ENCODE data around the gene PCDHGA8. TPM values are rescaled to one million over a fixed set of nuclear protein-coding genes. Genes with fewer than 3 reads are reported as not detected.

Gene PCDHGA8
- total RNA-seq, 1 experiment from 2014 or later, result not detected

DNA sequence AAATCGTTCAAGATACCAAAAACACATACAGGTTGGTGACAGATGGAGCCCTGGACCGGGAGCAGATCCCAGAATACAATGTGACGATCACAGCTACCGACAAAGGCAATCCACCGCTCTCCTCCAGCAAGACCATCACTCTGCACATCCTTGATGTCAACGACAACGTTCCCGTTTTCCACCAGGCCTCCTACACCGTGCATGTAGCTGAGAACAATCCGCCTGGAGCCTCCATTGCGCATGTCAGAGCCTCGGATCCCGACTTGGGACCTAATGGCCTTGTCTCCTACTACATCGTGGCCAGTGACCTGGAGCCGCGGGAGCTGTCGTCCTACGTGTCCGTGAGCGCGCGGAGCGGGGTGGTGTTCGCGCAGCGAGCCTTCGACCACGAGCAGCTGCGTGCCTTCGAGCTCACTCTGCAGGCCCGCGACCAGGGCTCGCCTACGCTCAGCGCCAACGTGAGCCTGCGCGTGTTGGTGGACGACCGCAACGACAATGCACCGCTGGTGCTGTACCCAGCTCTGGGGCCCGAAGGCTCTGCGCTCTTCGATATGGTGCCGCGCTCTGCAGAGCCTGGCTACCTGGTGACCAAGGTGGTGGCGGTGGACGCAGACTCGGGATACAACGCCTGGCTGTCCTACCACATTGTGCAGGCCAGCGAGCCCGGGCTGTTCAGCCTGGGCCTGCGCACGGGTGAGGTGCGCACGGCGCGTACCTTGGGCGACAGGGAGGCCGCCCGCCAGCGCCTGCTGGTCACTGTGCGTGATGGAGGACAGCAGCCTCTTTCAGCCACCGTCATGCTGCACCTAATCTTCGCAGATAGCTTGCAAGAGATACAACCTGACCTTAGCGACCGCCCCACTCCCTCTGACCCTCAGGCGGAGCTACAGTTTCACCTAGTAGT, 20.6 kb upstream of the PCDHGA8 start (continued):
- no peak for TF ChIP-seq ELF1 (IDR thresholded peaks at IDR 0.05; ENCODE audit: borderline replicate concordance, low read depth)
- TF ChIP-seq SP1 (IDR thresholded peaks at IDR 0.05; ENCODE audit: low read depth), result no peak
- TF ChIP-seq EGR1 (IDR thresholded peaks at IDR 0.05; ENCODE audit: low read depth), result no peak
- no peak for TF ChIP-seq CBX3 (IDR thresholded peaks at IDR 0.05; ENCODE audit: low read depth)
- TF ChIP-seq JUND (IDR thresholded peaks at IDR 0.05), result no peak

DNA sequence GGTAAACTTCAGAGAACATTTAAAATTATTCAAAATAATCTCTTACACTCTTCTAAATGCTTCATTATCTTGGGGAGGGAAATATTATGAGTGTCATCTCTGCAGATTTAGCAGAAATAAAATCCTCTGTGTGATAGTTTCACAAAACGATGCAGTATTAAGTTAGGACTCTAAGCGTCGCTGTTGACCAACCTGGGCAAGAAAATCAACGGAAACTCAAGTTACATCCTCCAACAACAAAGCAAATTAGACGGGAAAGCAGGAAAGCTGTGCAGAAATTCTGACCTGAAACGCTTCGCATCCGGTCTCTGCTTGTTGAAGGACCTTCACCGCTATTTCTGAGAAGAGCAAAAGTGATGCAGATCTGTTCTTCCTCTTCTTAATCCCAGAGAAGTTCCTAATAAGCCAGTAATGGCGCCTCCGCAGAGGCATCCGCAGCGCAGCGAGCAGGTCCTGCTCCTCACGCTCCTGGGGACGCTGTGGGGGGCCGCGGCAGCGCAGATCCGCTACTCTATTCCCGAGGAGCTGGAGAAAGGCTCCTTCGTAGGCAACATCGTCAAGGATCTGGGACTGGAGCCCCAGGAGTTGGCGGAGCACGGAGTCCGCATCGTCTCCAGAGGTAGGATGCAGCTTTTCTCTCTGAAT, 18.6 kb upstream of the PCDHGA8 start, which contains the start of gene PCDHGA6:
TSS of gene PCDHGA6 (plus strand) at position 219 of the 645 bp plus-strand sequence. CDS start at position 412, 193 bp downstream.
- intact Hi-C loops (cut with micrococcal nuclease), result no loop called here
- ChIA-PET POLR2A (no interaction called here), RAD21 (ENCODE audit: low non-redundant PET in 1 of 2, low total read pairs in 2 of 2, uncharacterized antibody in 2 of 2, unreplicated experiment in 2 of 2) (no interaction called here), CTCF (no interaction called here)
- no peak within 1 kb of the TSS for H3K9ac ChIP-seq (ENCODE audit: low read length)
- no peak within 1 kb of the TSS for H3K4me2 ChIP-seq (ENCODE audit: low read length)
- no peak for DNase-seq (ENCODE audit: low read depth, low spot score)
- no peak within 1 kb of the TSS for H3K4me3 ChIP-seq (replicated peaks in 1 of 2; ENCODE audit: low read depth in 1 of 2, low read length in 2 of 2)
- no peak within 1 kb of the TSS for H3K27ac ChIP-seq (ENCODE audit: low read depth, low read length)
- TF ChIP-seq POLR2A (IDR thresholded peaks at IDR 0.05; ENCODE audit: borderline replicate concordance, extremely low read depth, insufficient read depth, insufficient read length) (no peak), YY1 (IDR thresholded peaks at IDR 0.05; ENCODE audit: extremely low read depth, insufficient replicate concordance, low read depth, low read length) (no peak), RAD21 (IDR thresholded peaks at IDR 0.05; ENCODE audit: low read depth) (peak; percentile 51)
- TF ChIP-seq, protein P1, sequence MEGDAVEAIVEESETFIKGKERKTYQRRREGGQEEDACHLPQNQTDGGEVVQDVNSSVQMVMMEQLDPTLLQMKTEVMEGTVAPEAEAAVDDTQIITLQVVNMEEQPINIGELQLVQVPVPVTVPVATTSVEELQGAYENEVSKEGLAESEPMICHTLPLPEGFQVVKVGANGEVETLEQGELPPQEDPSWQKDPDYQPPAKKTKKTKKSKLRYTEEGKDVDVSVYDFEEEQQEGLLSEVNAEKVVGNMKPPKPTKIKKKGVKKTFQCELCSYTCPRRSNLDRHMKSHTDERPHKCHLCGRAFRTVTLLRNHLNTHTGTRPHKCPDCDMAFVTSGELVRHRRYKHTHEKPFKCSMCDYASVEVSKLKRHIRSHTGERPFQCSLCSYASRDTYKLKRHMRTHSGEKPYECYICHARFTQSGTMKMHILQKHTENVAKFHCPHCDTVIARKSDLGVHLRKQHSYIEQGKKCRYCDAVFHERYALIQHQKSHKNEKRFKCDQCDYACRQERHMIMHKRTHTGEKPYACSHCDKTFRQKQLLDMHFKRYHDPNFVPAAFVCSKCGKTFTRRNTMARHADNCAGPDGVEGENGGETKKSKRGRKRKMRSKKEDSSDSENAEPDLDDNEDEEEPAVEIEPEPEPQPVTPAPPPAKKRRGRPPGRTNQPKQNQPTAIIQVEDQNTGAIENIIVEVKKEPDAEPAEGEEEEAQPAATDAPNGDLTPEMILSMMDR (IDR thresholded peaks at IDR 0.05 in 2 of 3, conservative IDR thresholded peaks at IDR 0.05 in 1 of 3; ENCODE audit: borderline replicate concordance in 1 of 3, insufficient read depth in 1 of 3, low read depth in 2 of 3, low read length in 2 of 3), result peak; percentile 25 to 42 (median 36); a peak in 4 of 6 replicates
- BruUV-seq (replicated peaks), result no TSS peak
- H3K27me3 ChIP-seq (ENCODE audit: insufficient read depth, low read length), result no peaks in the 10 kb centered on the region
- no peak within 1 kb of the TSS for H2AFZ ChIP-seq (ENCODE audit: low read depth, low read length, poor library complexity, severe bottlenecking)
- no peaks in the 10 kb centered on the region for H3K9me2 ChIP-seq (ENCODE audit: insufficient read depth)
- no peaks in the 10 kb centered on the region for H3K79me2 ChIP-seq (ENCODE audit: insufficient read depth, low read length)
- no peaks in the 10 kb centered on the region for H4K20me1 ChIP-seq (ENCODE audit: insufficient read depth)
- no peaks in the 10 kb centered on the region for H3K36me3 ChIP-seq (ENCODE audit: control insufficient read depth in 1 of 2, insufficient read depth in 2 of 2, low read length in 2 of 2)
- H3K9me3 ChIP-seq (ENCODE audit: control insufficient read depth in 1 of 2, insufficient read depth in 1 of 2, low read depth in 1 of 2, low read length in 2 of 2), result peaks cover 0 to 12% of the 10 kb centered on the region in 2 experiments; a peak in 2 of 4 replicates
- no peak for ATAC-seq
- no peaks in the 10 kb centered on the region for H3K4me1 ChIP-seq (ENCODE audit: control insufficient read depth in 1 of 2, insufficient read depth in 2 of 2, low read length in 2 of 2)

Measured in HCT116 (cell line).